Measurements from ENCODE around the gene CHST6. TPM values are rescaled to one million over a fixed set of nuclear protein-coding genes. Genes with fewer than 3 reads are reported as not detected.

The CHST6 gene
- total RNA-seq, 4 donors from 2014 or later: 0.52 to 4.4 TPM; not detected in 2

- Histone ChIP-seq H3K36me3 (no peaks in the 10 kb centered on the region), H3K4me3 (no peak overlapping the region), H3K27me3 (no peaks in the 10 kb centered on the region), H3K4me1 (peaks cover 0 to 12% of the 10 kb centered on the region in 2 donors), H3K27ac (no peak overlapping the region), H3K9me3 (no peaks in the 10 kb centered on the region)
- TF ChIP-seq POLR2A (IDR thresholded peaks at IDR 0.05) (no peak), CTCF (IDR thresholded peaks at IDR 0.05) (no peak)
- intact Hi-C loops (cut with DNase I; ENCODE audit: low total_unique reads): no loop called here
- DNase-seq: no peak
These were observed 3.4 kb downstream of the CHST6 start for GRCh38 chr16:75491876-75492275.

- intact Hi-C loops (cut with DNase I; ENCODE audit: low total_unique reads): no loop called here
- Histone ChIP-seq H3K9me3 (no peaks in the 10 kb centered on the region), H3K36me3 (no peaks in the 10 kb centered on the region), H3K27ac (no peak overlapping the region), H3K4me3 (no peak overlapping the region), H3K4me1 (no peaks in the 10 kb centered on the region), H3K27me3 (no peaks in the 10 kb centered on the region)
- DNase-seq: no peak
- no peak for TF ChIP-seq CTCF (IDR thresholded peaks at IDR 0.05)
These were observed 6.9 kb downstream of the CHST6 start for GRCh38 chr16:75488322-75488721.

GRCh38 chr16:75486676-75487313, 8.4 kb downstream of the CHST6 start:
- H3K4me1 ChIP-seq: no peaks in the 10 kb centered on the region
- intact Hi-C loops (cut with DNase I; ENCODE audit: low total_unique reads): no loop called here

GRCh38 chr16:75486014-75486675, 9.1 kb downstream of the CHST6 start:
- intact Hi-C loops (cut with DNase I; ENCODE audit: low total_unique reads): no loop called here
- H3K4me1 ChIP-seq: no peaks in the 10 kb centered on the region
- TF ChIP-seq POLR2A (IDR thresholded peaks at IDR 0.05): no peak
- TF ChIP-seq CTCF (IDR thresholded peaks at IDR 0.05): no peak

More at GRCh38 chr16:75486676-75487313, 8.4 kb downstream of the CHST6 start:
- H3K9me3 ChIP-seq: no peaks in the 10 kb centered on the region
- no peak for TF ChIP-seq POLR2A (IDR thresholded peaks at IDR 0.05)
- TF ChIP-seq CTCF (IDR thresholded peaks at IDR 0.05): no peak
- DNase-seq: no peak
- H3K27me3 ChIP-seq: no peaks in the 10 kb centered on the region
- H3K4me3 ChIP-seq: no peak overlapping the region
- no peaks in the 10 kb centered on the region for H3K36me3 ChIP-seq
- no peak overlapping the region for H3K27ac ChIP-seq

GRCh38 chr16:75485230-75486013, 9.8 kb downstream of the CHST6 start:
- no peaks in the 10 kb centered on the region for H3K4me1 ChIP-seq
- intact Hi-C loops (cut with DNase I; ENCODE audit: low total_unique reads): no loop called here

More at GRCh38 chr16:75486014-75486675, 9.1 kb downstream of the CHST6 start:
- H3K27me3 ChIP-seq: no peaks in the 10 kb centered on the region
- DNase-seq: no peak
- H3K27ac ChIP-seq: no peak overlapping the region
- no peaks in the 10 kb centered on the region for H3K9me3 ChIP-seq
- no peaks in the 10 kb centered on the region for H3K36me3 ChIP-seq
- H3K4me3 ChIP-seq: no peak overlapping the region

More at GRCh38 chr16:75485230-75486013, 9.8 kb downstream of the CHST6 start:
- Histone ChIP-seq H3K27me3 (no peaks in the 10 kb centered on the region), H3K27ac (no peak overlapping the region), H3K4me3 (no peak overlapping the region), H3K36me3 (no peaks in the 10 kb centered on the region), H3K9me3 (no peaks in the 10 kb centered on the region)
- DNase-seq: no peak
- TF ChIP-seq CTCF (IDR thresholded peaks at IDR 0.05) (no peak), POLR2A (IDR thresholded peaks at IDR 0.05) (no peak)
